Fibroblast of mammary gland (primary cell): ENCODE measurements around the gene PCNX2.
A peak's percentile ranks its signal among the peaks of the same experiment; 100 is the strongest.

Experiments
- DNase-seq: peaks from one replicate; pipeline ENCODE4 v3.0.0-alpha.2; 2010; ENCODE audit warnings: low read depth
- H3K4me3 ChIP-seq: 2 replicates; pipeline ENCODE4 v1.5.1; 2011; ENCODE audit warnings: low read depth, mild to moderate bottlenecking, low read length, moderate library complexity; ENCODE audit not compliant: control insufficient read depth
- TF ChIP-seq, protein P1 (sequence below): conservative IDR thresholded peaks from 2 replicates; pipeline ENCODE4 v1.5.1; 2011; ENCODE audit warnings: low read depth, low read length, inconsistent platforms; ENCODE audit not compliant: control insufficient read depth, insufficient read depth

The PCNX2 gene

DNA sequence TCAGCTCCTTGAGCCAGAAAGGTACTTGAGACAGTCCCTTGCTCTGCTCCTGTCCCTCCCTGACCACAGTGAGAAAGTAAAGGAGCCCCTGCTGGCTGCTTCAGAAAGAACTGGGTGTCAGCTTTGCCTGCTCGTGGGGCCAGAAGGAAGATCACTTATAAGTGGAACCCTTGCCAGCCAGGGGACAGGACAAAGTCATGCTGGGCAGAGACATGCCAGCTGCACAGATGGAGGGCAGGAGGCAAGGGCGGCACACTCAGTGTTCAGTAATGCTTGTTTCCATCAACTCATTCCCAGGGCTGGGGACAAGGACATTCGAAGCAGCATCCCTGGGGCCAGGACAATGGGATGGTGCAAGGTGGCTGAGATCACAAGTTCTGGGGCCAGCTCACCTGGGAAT, 303.3 kb downstream of the PCNX2 start:
- DNase-seq, result no peak
- TF ChIP-seq, protein P1, sequence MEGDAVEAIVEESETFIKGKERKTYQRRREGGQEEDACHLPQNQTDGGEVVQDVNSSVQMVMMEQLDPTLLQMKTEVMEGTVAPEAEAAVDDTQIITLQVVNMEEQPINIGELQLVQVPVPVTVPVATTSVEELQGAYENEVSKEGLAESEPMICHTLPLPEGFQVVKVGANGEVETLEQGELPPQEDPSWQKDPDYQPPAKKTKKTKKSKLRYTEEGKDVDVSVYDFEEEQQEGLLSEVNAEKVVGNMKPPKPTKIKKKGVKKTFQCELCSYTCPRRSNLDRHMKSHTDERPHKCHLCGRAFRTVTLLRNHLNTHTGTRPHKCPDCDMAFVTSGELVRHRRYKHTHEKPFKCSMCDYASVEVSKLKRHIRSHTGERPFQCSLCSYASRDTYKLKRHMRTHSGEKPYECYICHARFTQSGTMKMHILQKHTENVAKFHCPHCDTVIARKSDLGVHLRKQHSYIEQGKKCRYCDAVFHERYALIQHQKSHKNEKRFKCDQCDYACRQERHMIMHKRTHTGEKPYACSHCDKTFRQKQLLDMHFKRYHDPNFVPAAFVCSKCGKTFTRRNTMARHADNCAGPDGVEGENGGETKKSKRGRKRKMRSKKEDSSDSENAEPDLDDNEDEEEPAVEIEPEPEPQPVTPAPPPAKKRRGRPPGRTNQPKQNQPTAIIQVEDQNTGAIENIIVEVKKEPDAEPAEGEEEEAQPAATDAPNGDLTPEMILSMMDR, result no peak
- no peak overlapping the region for H3K4me3 ChIP-seq

GRCh38 chr1:232991238-232991637, 304.3 kb downstream of the PCNX2 start:
- TF ChIP-seq, protein P1, result no peak
- DNase-seq, result peak; percentile 25
- no peak overlapping the region for H3K4me3 ChIP-seq

GRCh38 chr1:232990176-232991128, 305.1 kb downstream of the PCNX2 start:
- TF ChIP-seq, protein P1, result no peak
- no peak for DNase-seq
- no peak overlapping the region for H3K4me3 ChIP-seq

DNA sequence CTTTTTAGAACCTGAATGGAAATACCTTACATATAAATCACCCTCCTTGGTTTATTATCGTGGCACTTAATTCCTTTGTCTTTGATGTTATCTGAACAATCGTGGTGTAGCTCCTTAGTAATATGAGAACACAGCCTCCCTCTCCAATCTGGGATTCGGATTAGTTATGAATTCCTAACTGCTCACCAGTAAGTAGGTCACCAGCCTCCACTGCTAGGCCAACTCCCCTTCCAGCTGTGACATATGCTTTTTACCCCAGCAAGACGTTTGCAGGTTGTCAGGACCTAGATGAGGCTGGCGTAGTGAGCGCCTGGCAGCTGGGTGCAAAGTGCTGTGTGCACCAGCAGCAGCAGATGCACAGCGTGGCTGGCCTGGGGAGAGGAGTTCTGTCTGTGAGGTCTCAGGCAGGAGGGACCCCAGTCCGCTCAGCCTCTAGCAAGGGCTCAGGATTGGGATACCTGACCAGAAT, 306.9 kb downstream of the PCNX2 start:
- H3K4me3 ChIP-seq, result no peak overlapping the region
- TF ChIP-seq, protein P1, result no peak
- DNase-seq, result no peak

DNA sequence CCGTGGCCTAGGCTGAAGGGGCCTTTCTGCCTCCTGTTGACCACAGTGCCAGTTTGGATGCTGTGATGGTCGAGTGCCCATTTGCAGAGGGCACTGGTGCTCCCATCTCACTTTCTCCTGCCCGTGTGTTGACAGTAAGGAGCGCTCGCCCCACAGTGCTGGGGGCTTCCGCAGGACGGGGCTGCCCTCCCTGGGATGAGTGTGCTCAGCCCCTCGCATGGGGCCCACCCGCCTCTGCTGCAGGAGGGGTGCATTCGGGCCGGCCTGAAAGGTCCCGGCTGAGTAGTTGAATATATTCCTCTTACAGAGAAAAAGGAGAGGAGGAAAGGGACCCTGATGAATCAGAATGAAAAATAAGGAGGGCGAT, 307.8 kb downstream of the PCNX2 start:
- TF ChIP-seq, protein P1, result no peak
- DNase-seq, result no peak
- no peak overlapping the region for H3K4me3 ChIP-seq

GRCh38 chr1:232987046-232987773, 308.3 kb downstream of the PCNX2 start:
- no peak overlapping the region for H3K4me3 ChIP-seq
- no peak for DNase-seq
- TF ChIP-seq, protein P1, result no peak
